Erythroblast (primary cell): Measurements from ENCODE around the gene TOMM5.

ENCODE experiments used
- GATA1 ChIP-seq: IDR thresholded peaks from 2 replicates; pipeline ENCODE4 v1.6.1; 2011; ENCODE audit warnings: low read depth, mild to moderate bottlenecking, control low read depth, low read length, moderate library complexity
- POLR2A ChIP-seq: IDR thresholded peaks from 2 replicates; pipeline ENCODE4 v1.6.1; 2011; ENCODE audit warnings: mild to moderate bottlenecking, low read length

DNA sequence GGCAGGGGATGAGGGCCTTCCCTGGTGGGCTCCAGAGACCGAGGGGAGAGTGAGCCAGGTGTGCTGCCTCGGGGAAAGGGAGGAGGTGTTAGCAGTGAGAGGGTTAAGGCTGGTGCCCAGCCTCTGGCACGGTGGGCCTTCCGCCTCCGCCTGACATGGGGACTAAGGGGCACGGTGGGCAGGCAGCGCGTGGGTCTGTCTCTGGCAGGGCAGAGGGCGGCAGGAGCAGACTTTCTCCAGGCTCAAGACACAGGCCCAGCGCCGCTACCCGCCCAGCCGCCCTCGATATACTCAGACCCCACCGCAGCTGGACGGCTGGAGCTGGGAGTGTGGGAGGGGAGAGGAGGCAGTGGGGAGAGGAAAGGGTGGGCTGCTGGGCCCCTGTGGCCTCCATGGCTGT is 43.4 kb upstream of the TOMM5 start:
- no peak for TF ChIP-seq POLR2A
- TF ChIP-seq GATA1 = no peak
